HEK293 (cell line): ENCODE measurements around the gene WTAP.
A peak's percentile ranks its signal among the peaks of the same experiment; 100 is the strongest.

Experiments
- HIC1 ChIP-seq: fragments of 450-650 bp; formaldehyde crosslinking; IDR thresholded peaks from 2 replicates; pipeline ENCODE4 v1.5.1; 2016; ENCODE audit warnings: missing biosample characterization, missing genetic modification characterization
- KLF8 ChIP-seq: fragments of 450-650 bp; formaldehyde crosslinking; IDR thresholded peaks from 2 replicates; pipeline ENCODE4 v1.5.1; 2016; ENCODE audit warnings: missing biosample characterization, missing genetic modification characterization
- RBAK ChIP-seq: fragments of 450-650 bp; formaldehyde crosslinking; IDR thresholded peaks from 2 replicates; pipeline ENCODE4 v1.5.1; 2016; ENCODE audit warnings: missing biosample characterization, missing genetic modification characterization
- SP7 ChIP-seq: fragments of 450-650 bp; formaldehyde crosslinking; IDR thresholded peaks from 2 replicates; pipeline ENCODE4 v1.5.1; 2016; ENCODE audit warnings: missing biosample characterization, missing genetic modification characterization
- TSHZ1 ChIP-seq: fragments of 450-650 bp; formaldehyde crosslinking; IDR thresholded peaks from 2 replicates; pipeline ENCODE4 v1.5.1; 2016; ENCODE audit warnings: missing biosample characterization, missing genetic modification characterization, borderline replicate concordance
- WT1 ChIP-seq: fragments of 450-650 bp; formaldehyde crosslinking; IDR thresholded peaks from 2 replicates; pipeline ENCODE4 v1.5.1; 2016; ENCODE audit warnings: missing biosample characterization, missing genetic modification characterization
- ZBTB8A ChIP-seq: fragments of 450-650 bp; formaldehyde crosslinking; IDR thresholded peaks from 2 replicates; pipeline ENCODE4 v1.5.1; 2016; ENCODE audit warnings: missing biosample characterization, missing genetic modification characterization
- ZNF133 ChIP-seq: fragments of 450-650 bp; formaldehyde crosslinking; IDR thresholded peaks from 2 replicates; pipeline ENCODE4 v1.5.1; 2016; ENCODE audit warnings: missing biosample characterization, missing genetic modification characterization
- ZNF155 ChIP-seq: fragments of 450-650 bp; formaldehyde crosslinking; IDR thresholded peaks from 2 replicates; pipeline ENCODE4 v1.5.1; 2016; ENCODE audit warnings: missing biosample characterization, missing genetic modification characterization
- ZNF169 ChIP-seq: fragments of 450-650 bp; formaldehyde crosslinking; IDR thresholded peaks from 2 replicates; pipeline ENCODE4 v1.5.1; 2016; ENCODE audit warnings: missing biosample characterization, missing genetic modification characterization
- ZNF2 ChIP-seq: fragments of 450-650 bp; formaldehyde crosslinking; IDR thresholded peaks from 2 replicates; pipeline ENCODE4 v1.5.1; 2016; ENCODE audit warnings: missing biosample characterization, missing genetic modification characterization
- ZNF274 ChIP-seq, 2 experiments: fragments of 200-500 bp in 1 of 2; fragments of 450-650 bp in 1 of 2; sonication (Bioruptor generic) in 1 of 2; formaldehyde crosslinking in 1 of 2; IDR thresholded peaks; 2 replicates each; pipeline versions ENCODE4 v1.5.1 to v1.6.1; 2014 to 2016; ENCODE audit warnings: borderline replicate concordance in 1 of 2, inconsistent platforms in 1 of 2, low read length in 1 of 2, missing biosample characterization in 1 of 2, missing genetic modification characterization in 1 of 2
- ZNF391 ChIP-seq: fragments of 450-650 bp; formaldehyde crosslinking; IDR thresholded peaks from 2 replicates; pipeline ENCODE4 v1.5.1; 2016; ENCODE audit warnings: low read depth, missing biosample characterization, missing genetic modification characterization, borderline replicate concordance
- ZNF394 ChIP-seq: fragments of 450-650 bp; formaldehyde crosslinking; IDR thresholded peaks from 2 replicates; pipeline ENCODE4 v1.5.1; 2016; ENCODE audit warnings: missing biosample characterization, missing genetic modification characterization, mild to moderate bottlenecking, moderate library complexity, borderline replicate concordance
- ZNF426 ChIP-seq: fragments of 450-650 bp; formaldehyde crosslinking; IDR thresholded peaks from 2 replicates; pipeline ENCODE4 v1.5.1; 2017; ENCODE audit warnings: missing biosample characterization, missing genetic modification characterization, mild to moderate bottlenecking, inconsistent platforms, moderate library complexity
- ZNF510 ChIP-seq: fragments of 450-650 bp; formaldehyde crosslinking; IDR thresholded peaks from 2 replicates; pipeline ENCODE4 v1.5.1; 2018; ENCODE audit warnings: mild to moderate bottlenecking, missing genetic modification characterization, missing biosample characterization; ENCODE audit not compliant: insufficient replicate concordance
- ZNF518A ChIP-seq: fragments of 450-650 bp; formaldehyde crosslinking; conservative IDR thresholded peaks from 2 replicates; pipeline ENCODE4 v1.5.1; 2016; ENCODE audit warnings: low read depth, missing biosample characterization, missing genetic modification characterization
- ZNF529 ChIP-seq: fragments of 450-650 bp; formaldehyde crosslinking; IDR thresholded peaks from 2 replicates; pipeline ENCODE4 v1.5.1; 2017; ENCODE audit warnings: missing genetic modification characterization, missing biosample characterization; ENCODE audit not compliant: insufficient replicate concordance
- ZNF548 ChIP-seq: fragments of 450-650 bp; formaldehyde crosslinking; IDR thresholded peaks from 2 replicates; pipeline ENCODE4 v1.5.1; 2016; ENCODE audit warnings: missing biosample characterization, missing genetic modification characterization
- ZNF549 ChIP-seq: fragments of 450-650 bp; IDR thresholded peaks from 2 replicates; pipeline ENCODE4 v1.5.1; 2018; ENCODE audit warnings: missing biosample characterization, missing genetic modification characterization, mild to moderate bottlenecking, inconsistent platforms, moderate library complexity
- ZNF561 ChIP-seq: fragments of 450-650 bp; IDR thresholded peaks from 2 replicates; pipeline ENCODE4 v1.5.1; 2018; ENCODE audit warnings: missing biosample characterization, missing genetic modification characterization, borderline replicate concordance
- ZNF585B ChIP-seq: fragments of 450-650 bp; formaldehyde crosslinking; IDR thresholded peaks from 2 replicates; pipeline ENCODE4 v1.5.1; 2016; ENCODE audit warnings: missing biosample characterization, missing genetic modification characterization
- ZNF596 ChIP-seq: fragments of 450-650 bp; IDR thresholded peaks from 2 replicates; pipeline ENCODE4 v1.5.0; 2018; ENCODE audit warnings: missing biosample characterization, mild to moderate bottlenecking, missing genetic modification characterization, moderate library complexity
- ZNF600 ChIP-seq: fragments of 450-650 bp; formaldehyde crosslinking; IDR thresholded peaks from 2 replicates; pipeline ENCODE4 v1.5.1; 2016; ENCODE audit warnings: missing biosample characterization, missing genetic modification characterization
- ZNF658 ChIP-seq: fragments of 450-650 bp; formaldehyde crosslinking; IDR thresholded peaks from 2 replicates; pipeline ENCODE4; 2016; ENCODE audit warnings: missing biosample characterization, missing genetic modification characterization
- ZNF670 ChIP-seq: fragments of 450-650 bp; formaldehyde crosslinking; IDR thresholded peaks from 2 replicates; pipeline ENCODE4 v1.5.1; 2016; ENCODE audit warnings: missing biosample characterization, missing genetic modification characterization, low read depth
- ZNF677 ChIP-seq: fragments of 450-650 bp; IDR thresholded peaks from 2 replicates; pipeline ENCODE4 v1.5.0; 2018; ENCODE audit warnings: missing biosample characterization, mild to moderate bottlenecking, missing genetic modification characterization, moderate library complexity

WTAP gene

GRCh38 chr6:159790149-159790955 is 63.0 kb downstream of the WTAP start, which contains the start of gene MRPL18 (continued):
- TF ChIP-seq ZNF2 (no peak), HIC1 (tag by site-specific recombination) (no peak), WT1 (tag by site-specific recombination) (no peak), ZNF677 (tag by site-specific recombination) (no peak), ZNF394 (no peak), ZNF600 (tag by site-specific recombination) (no peak), SP7 (tag by site-specific recombination) (no peak; the same call in 1 of the 2 replicates), ZBTB8A (tag by site-specific recombination) (peak; percentile 44; the same call in 1 of the 2 replicates), ZNF529 (no peak), ZNF510 (peak; percentile 61), ZNF391 (no peak), ZNF133 (tag by site-specific recombination) (no peak), ZNF155 (tag by site-specific recombination) (no peak), TSHZ1 (tag by site-specific recombination) (no peak), ZNF585B (no peak), KLF8 (tag by site-specific recombination) (peak; percentile 70; the same call in 1 of the 2 replicates), ZNF518A (tag by site-specific recombination) (peak; percentile 35; the same call in 1 of the 2 replicates), ZNF426 (tag by site-specific recombination) (no peak), ZNF658 (tag by site-specific recombination) (no peak), RBAK (tag by site-specific recombination) (no peak), ZNF561 (tag by site-specific recombination) (no peak; the same call in 1 of the 2 replicates), ZNF169 (tag by site-specific recombination) (no peak), ZNF548 (tag by site-specific recombination) (no peak), ZNF549 (no peak), ZNF596 (tag by site-specific recombination) (no peak; the same call in 1 of the 2 replicates), ZNF274 (IDR thresholded peaks at IDR 0.05; ENCODE audit: low read length) (no peak), ZNF274 (tag by site-specific recombination; IDR thresholded peaks at IDR 0.05; ENCODE audit: borderline replicate concordance) (no peak), ZNF670 (tag by site-specific recombination) (no peak)
